GM23338 (cell line): ENCODE data around the gene AGBL2. TPM values are rescaled to one million over a fixed set of nuclear protein-coding genes. Genes with fewer than 3 reads are reported as not detected.

ENCODE experiments used
- ATAC-seq: fragments of 200-7000 bp; cut with Tn5 transposase; 3 replicates; pipeline ENCODE4 v1.9.1; 2020
- DNase-seq: peaks from one replicate; pipeline ENCODE4 v3.0.0-alpha.2; 2015; ENCODE audit warnings: low spot score
- H2AFZ ChIP-seq: fragments of 200-600 bp; sonication (generic); 2 replicates; pipeline ENCODE4 v1.8.0; 2016; ENCODE audit warnings: antibody characterized with exemption, mild to moderate bottlenecking, moderate library complexity
- H3F3A ChIP-seq: fragments of 200-600 bp; sonication (generic); replicated peaks from 2 replicates; pipeline ENCODE4 v1.8.0; 2017; ENCODE audit warnings: antibody characterized with exemption, mixed run types, low read depth
- H3K27ac ChIP-seq: fragments of 200-600 bp; sonication (generic); 2 replicates; pipeline ENCODE4 v1.6.1; 2016; ENCODE audit warnings: low read depth
- H3K27me3 ChIP-seq: fragments of 200-600 bp; sonication (generic); 2 replicates; pipeline ENCODE4 v1.8.0; 2016; ENCODE audit warnings: mild to moderate bottlenecking, mixed run types, moderate library complexity; ENCODE audit not compliant: insufficient read depth
- H3K36me3 ChIP-seq: fragments of 200-600 bp; sonication (generic); 2 replicates; pipeline ENCODE4 v1.8.0; 2016; ENCODE audit warnings: mild to moderate bottlenecking; ENCODE audit not compliant: insufficient read depth
- H3K4me1 ChIP-seq: fragments of 200-600 bp; sonication (generic); 2 replicates; pipeline ENCODE4 v1.8.0; 2016; ENCODE audit warnings: mild to moderate bottlenecking, moderate library complexity; ENCODE audit not compliant: insufficient read depth
- H3K4me2 ChIP-seq: fragments of 200-600 bp; sonication (generic); 2 replicates; pipeline ENCODE4 v1.7.1; 2017; ENCODE audit warnings: mixed run types
- H3K4me3 ChIP-seq: fragments of 200-600 bp; sonication (generic); 2 replicates; pipeline ENCODE4 v1.6.1; 2016; ENCODE audit warnings: mixed run types
- H3K79me2 ChIP-seq: fragments of 200-600 bp; sonication (generic); replicated peaks from 2 replicates; pipeline ENCODE4 v1.8.0; 2017; ENCODE audit warnings: mild to moderate bottlenecking; ENCODE audit not compliant: insufficient read depth
- H3K9me2 ChIP-seq: fragments of 200-600 bp; sonication (generic); 2 replicates; pipeline ENCODE4 v1.8.0; 2017; ENCODE audit not compliant: insufficient read depth
- H4K20me1 ChIP-seq: fragments of 200-600 bp; sonication (generic); replicated peaks from 2 replicates; pipeline ENCODE4 v1.8.0; 2017; ENCODE audit warnings: mild to moderate bottlenecking; ENCODE audit not compliant: insufficient read depth
- H3K27ac Mint-ChIP-seq: 2 replicates; pipeline ENCODE4 v1.8.0; 2020; ENCODE audit warnings: inconsistent platforms, mild to moderate bottlenecking, moderate library complexity, mixed read lengths
- H3K27me3 Mint-ChIP-seq: 3 replicates; pipeline ENCODE4 v1.8.0; 2022; ENCODE audit warnings: low read depth, mild to moderate bottlenecking, moderate library complexity, mixed read lengths, inconsistent platforms; ENCODE audit not compliant: insufficient read depth, poor library complexity
- H3K36me3 Mint-ChIP-seq: 3 replicates; pipeline ENCODE4 v1.8.0; 2021; ENCODE audit warnings: low read depth, mild to moderate bottlenecking, inconsistent platforms, moderate library complexity, mixed read lengths
- H3K4me1 Mint-ChIP-seq: 3 replicates; pipeline ENCODE4 v1.8.0; 2020; ENCODE audit warnings: mild to moderate bottlenecking, inconsistent platforms, mixed read lengths
- H3K4me3 Mint-ChIP-seq: 3 replicates; pipeline ENCODE4 v1.8.0; 2021; ENCODE audit warnings: moderate library complexity, mild to moderate bottlenecking, inconsistent platforms, mixed read lengths
- H3K9me3 Mint-ChIP-seq: 3 replicates; pipeline ENCODE4 v1.8.0; 2020; ENCODE audit warnings: moderate library complexity, mild to moderate bottlenecking, inconsistent platforms, mixed read lengths
- EZH2 ChIP-seq: fragments of 200-600 bp; sonication (generic); IDR thresholded peaks from one replicate; pipeline ENCODE4 v1.8.0; 2017; ENCODE audit warnings: antibody characterized with exemption, mild to moderate bottlenecking, low read depth; ENCODE audit not compliant: unreplicated experiment
- EZH2phosphoT487 ChIP-seq: fragments of 200-600 bp; sonication (generic); IDR thresholded peaks from one replicate; pipeline ENCODE4 v1.8.1; 2018; ENCODE audit warnings: antibody characterized with exemption; ENCODE audit not compliant: unreplicated experiment
- NANOG ChIP-seq: IDR thresholded peaks from 2 replicates; pipeline ENCODE4 v1.6.1; 2016; ENCODE audit warnings: antibody characterized with exemption, borderline replicate concordance
- POLR2AphosphoS5 ChIP-seq: IDR thresholded peaks from 2 replicates; pipeline ENCODE4 v1.6.1; 2016; ENCODE audit warnings: antibody characterized with exemption, low read depth
- STAT1 ChIP-seq: IDR thresholded peaks from one replicate; pipeline ENCODE4 v1.6.1; 2016; ENCODE audit warnings: antibody characterized with exemption; ENCODE audit not compliant: unreplicated experiment
- ZNF114 ChIP-seq: fragments of 250-450 bp; sonication (Bioruptor Pico); IDR thresholded peaks from 2 replicates; pipeline ENCODE4 v1.5.0; 2020; ENCODE audit warnings: mild to moderate bottlenecking, moderate library complexity
- ZNF331 ChIP-seq: fragments of 250-450 bp; sonication (Bioruptor Pico); IDR thresholded peaks from 2 replicates; pipeline ENCODE4 v1.5.0; 2020; ENCODE audit warnings: low read depth, mild to moderate bottlenecking, moderate library complexity
- polyA plus RNA-seq: library from polyadenylated mRNA; unstranded; fragments of >200 nt; fragmentation: Nextera tagmentation; extraction: Ambion mirVana; gene quantifications from 2 replicates; pipeline ENCODE4 v1.2.1, GENCODE V29; 2016
- total RNA-seq: library from RNA; depleted of rRNA; stranded (reverse); fragments of >200 nt; shearing (Covaris generic); gene quantifications from 2 replicates; pipeline ENCODE4 v1.2.3, GENCODE V29; 2014
- TF ChIP-seq, protein P1 (sequence below): IDR thresholded peaks from one replicate; pipeline ENCODE4 v1.6.1; 2018; ENCODE audit warnings: antibody characterized with exemption; ENCODE audit not compliant: unreplicated experiment
- TF ChIP-seq, protein P2 (sequence below): IDR thresholded peaks from 2 replicates; pipeline ENCODE4 v1.6.1; 2016; ENCODE audit warnings: antibody characterized with exemption
- TF ChIP-seq, protein P3 (sequence below), 2 experiments: fragments of 200-600 bp in 1 of 2; sonication (generic) in 1 of 2; conservative IDR thresholded peaks; 2 replicates each; pipeline versions ENCODE4 v1.5.1 to v1.6.1; 2016 to 2017; ENCODE audit warnings: antibody characterized with exemption in 2 of 2, low read depth in 2 of 2, mild to moderate bottlenecking in 2 of 2, moderate library complexity in 1 of 2
- TF ChIP-seq, protein P4 (sequence below): fragments of 250-450 bp; sonication (Bioruptor Pico); IDR thresholded peaks from 2 replicates; pipeline ENCODE4 v1.5.0; 2020; ENCODE audit warnings: mild to moderate bottlenecking, moderate library complexity

AGBL2 gene
- total and polyA plus RNA-seq, 2 experiments from 2014 or later: 5.1 to 5.6 TPM

DNA sequence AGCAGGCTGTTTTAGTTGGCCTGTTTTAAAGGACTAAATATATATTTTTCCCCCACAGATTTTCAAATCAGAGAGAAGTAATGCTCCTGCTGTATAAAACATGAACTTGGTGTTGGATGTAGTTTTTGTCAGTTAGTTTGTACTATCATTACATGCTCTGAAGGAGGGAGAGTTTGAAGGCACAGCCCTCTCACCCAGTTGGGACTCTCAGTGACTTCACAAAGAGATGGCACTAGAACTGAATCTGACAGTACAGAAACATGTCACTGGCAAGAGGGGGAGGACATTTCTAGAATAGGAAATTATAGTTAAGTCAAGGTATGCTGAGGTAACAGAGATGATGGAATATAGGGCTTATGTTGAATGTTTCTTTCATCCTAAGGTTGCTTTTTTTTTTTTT, 99.9 kb downstream of the AGBL2 start (continued):
- TF ChIP-seq, protein P1, sequence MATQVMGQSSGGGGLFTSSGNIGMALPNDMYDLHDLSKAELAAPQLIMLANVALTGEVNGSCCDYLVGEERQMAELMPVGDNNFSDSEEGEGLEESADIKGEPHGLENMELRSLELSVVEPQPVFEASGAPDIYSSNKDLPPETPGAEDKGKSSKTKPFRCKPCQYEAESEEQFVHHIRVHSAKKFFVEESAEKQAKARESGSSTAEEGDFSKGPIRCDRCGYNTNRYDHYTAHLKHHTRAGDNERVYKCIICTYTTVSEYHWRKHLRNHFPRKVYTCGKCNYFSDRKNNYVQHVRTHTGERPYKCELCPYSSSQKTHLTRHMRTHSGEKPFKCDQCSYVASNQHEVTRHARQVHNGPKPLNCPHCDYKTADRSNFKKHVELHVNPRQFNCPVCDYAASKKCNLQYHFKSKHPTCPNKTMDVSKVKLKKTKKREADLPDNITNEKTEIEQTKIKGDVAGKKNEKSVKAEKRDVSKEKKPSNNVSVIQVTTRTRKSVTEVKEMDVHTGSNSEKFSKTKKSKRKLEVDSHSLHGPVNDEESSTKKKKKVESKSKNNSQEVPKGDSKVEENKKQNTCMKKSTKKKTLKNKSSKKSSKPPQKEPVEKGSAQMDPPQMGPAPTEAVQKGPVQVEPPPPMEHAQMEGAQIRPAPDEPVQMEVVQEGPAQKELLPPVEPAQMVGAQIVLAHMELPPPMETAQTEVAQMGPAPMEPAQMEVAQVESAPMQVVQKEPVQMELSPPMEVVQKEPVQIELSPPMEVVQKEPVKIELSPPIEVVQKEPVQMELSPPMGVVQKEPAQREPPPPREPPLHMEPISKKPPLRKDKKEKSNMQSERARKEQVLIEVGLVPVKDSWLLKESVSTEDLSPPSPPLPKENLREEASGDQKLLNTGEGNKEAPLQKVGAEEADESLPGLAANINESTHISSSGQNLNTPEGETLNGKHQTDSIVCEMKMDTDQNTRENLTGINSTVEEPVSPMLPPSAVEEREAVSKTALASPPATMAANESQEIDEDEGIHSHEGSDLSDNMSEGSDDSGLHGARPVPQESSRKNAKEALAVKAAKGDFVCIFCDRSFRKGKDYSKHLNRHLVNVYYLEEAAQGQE: no peak
- no peak for TF ChIP-seq NANOG
- TF ChIP-seq, protein P2, sequence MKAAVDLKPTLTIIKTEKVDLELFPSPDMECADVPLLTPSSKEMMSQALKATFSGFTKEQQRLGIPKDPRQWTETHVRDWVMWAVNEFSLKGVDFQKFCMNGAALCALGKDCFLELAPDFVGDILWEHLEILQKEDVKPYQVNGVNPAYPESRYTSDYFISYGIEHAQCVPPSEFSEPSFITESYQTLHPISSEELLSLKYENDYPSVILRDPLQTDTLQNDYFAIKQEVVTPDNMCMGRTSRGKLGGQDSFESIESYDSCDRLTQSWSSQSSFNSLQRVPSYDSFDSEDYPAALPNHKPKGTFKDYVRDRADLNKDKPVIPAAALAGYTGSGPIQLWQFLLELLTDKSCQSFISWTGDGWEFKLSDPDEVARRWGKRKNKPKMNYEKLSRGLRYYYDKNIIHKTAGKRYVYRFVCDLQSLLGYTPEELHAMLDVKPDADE: no peak
- TF ChIP-seq, protein P3, sequence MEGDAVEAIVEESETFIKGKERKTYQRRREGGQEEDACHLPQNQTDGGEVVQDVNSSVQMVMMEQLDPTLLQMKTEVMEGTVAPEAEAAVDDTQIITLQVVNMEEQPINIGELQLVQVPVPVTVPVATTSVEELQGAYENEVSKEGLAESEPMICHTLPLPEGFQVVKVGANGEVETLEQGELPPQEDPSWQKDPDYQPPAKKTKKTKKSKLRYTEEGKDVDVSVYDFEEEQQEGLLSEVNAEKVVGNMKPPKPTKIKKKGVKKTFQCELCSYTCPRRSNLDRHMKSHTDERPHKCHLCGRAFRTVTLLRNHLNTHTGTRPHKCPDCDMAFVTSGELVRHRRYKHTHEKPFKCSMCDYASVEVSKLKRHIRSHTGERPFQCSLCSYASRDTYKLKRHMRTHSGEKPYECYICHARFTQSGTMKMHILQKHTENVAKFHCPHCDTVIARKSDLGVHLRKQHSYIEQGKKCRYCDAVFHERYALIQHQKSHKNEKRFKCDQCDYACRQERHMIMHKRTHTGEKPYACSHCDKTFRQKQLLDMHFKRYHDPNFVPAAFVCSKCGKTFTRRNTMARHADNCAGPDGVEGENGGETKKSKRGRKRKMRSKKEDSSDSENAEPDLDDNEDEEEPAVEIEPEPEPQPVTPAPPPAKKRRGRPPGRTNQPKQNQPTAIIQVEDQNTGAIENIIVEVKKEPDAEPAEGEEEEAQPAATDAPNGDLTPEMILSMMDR (conservative IDR thresholded peaks at IDR 0.05; ENCODE audit: low read depth in 2 of 2): no peak
- no peak for TF ChIP-seq ZNF331 (CRISPR knock-in tag)
- no peak for TF ChIP-seq POLR2AphosphoS5
- no peak for TF ChIP-seq EZH2

DNA sequence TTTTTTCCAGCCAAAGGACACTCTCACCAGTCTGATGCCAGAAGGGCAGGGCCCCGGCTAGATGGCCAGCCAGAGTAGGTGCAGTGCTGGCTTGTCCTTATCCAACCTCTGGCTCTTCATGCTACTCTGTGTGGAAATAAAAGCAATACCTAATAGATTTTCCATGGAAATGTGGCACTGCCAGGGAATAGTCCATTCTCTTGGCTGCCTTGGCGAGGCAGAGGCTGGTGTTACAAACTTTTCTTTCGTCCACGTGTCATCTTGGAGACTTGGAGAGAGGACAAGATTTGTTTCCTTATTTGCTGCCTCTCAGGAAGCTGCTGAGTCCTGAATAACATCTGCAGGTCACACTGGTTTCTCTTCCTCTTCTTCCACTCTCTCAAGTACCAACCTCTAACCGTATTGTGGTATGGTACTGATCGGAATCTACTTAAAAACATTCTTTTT, 103.8 kb downstream of the AGBL2 start:
- no peak overlapping the region for H2AFZ ChIP-seq
- Mint-ChIP-seq H3K27me3 (peaks cover 5% of the 10 kb centered on the region), H3K36me3 (no peaks in the 10 kb centered on the region), H3K9me3 (no peaks in the 10 kb centered on the region), H3K27ac (no peak overlapping the region), H3K4me3 (no peak overlapping the region), H3K4me1 (peaks cover 2% of the 10 kb centered on the region; the same call in 2 of the 3 replicates)
- no peaks in the 10 kb centered on the region for H3K36me3 ChIP-seq
- no peak overlapping the region for H3K4me2 ChIP-seq
- H3K27me3 ChIP-seq: no peaks in the 10 kb centered on the region
- peaks cover 4% of the 10 kb centered on the region; the same call in 1 of the 2 replicates for H4K20me1 ChIP-seq
- DNase-seq (no peak), ATAC-seq (no peak)
- H3K27ac ChIP-seq: no peak overlapping the region
- H3F3A ChIP-seq: no peaks in the 10 kb centered on the region
- no peaks in the 10 kb centered on the region for H3K79me2 ChIP-seq
- no peak overlapping the region for H3K4me3 ChIP-seq
- no peaks in the 10 kb centered on the region for H3K9me2 ChIP-seq
- H3K4me1 ChIP-seq: no peaks in the 10 kb centered on the region
- TF ChIP-seq EZH2 (no peak), ZNF114 (CRISPR knock-in tag) (no peak), POLR2AphosphoS5 (no peak), NANOG (no peak), STAT1 (no peak), ZNF331 (CRISPR knock-in tag) (no peak), EZH2phosphoT487 (no peak)
- TF ChIP-seq, protein P4, sequence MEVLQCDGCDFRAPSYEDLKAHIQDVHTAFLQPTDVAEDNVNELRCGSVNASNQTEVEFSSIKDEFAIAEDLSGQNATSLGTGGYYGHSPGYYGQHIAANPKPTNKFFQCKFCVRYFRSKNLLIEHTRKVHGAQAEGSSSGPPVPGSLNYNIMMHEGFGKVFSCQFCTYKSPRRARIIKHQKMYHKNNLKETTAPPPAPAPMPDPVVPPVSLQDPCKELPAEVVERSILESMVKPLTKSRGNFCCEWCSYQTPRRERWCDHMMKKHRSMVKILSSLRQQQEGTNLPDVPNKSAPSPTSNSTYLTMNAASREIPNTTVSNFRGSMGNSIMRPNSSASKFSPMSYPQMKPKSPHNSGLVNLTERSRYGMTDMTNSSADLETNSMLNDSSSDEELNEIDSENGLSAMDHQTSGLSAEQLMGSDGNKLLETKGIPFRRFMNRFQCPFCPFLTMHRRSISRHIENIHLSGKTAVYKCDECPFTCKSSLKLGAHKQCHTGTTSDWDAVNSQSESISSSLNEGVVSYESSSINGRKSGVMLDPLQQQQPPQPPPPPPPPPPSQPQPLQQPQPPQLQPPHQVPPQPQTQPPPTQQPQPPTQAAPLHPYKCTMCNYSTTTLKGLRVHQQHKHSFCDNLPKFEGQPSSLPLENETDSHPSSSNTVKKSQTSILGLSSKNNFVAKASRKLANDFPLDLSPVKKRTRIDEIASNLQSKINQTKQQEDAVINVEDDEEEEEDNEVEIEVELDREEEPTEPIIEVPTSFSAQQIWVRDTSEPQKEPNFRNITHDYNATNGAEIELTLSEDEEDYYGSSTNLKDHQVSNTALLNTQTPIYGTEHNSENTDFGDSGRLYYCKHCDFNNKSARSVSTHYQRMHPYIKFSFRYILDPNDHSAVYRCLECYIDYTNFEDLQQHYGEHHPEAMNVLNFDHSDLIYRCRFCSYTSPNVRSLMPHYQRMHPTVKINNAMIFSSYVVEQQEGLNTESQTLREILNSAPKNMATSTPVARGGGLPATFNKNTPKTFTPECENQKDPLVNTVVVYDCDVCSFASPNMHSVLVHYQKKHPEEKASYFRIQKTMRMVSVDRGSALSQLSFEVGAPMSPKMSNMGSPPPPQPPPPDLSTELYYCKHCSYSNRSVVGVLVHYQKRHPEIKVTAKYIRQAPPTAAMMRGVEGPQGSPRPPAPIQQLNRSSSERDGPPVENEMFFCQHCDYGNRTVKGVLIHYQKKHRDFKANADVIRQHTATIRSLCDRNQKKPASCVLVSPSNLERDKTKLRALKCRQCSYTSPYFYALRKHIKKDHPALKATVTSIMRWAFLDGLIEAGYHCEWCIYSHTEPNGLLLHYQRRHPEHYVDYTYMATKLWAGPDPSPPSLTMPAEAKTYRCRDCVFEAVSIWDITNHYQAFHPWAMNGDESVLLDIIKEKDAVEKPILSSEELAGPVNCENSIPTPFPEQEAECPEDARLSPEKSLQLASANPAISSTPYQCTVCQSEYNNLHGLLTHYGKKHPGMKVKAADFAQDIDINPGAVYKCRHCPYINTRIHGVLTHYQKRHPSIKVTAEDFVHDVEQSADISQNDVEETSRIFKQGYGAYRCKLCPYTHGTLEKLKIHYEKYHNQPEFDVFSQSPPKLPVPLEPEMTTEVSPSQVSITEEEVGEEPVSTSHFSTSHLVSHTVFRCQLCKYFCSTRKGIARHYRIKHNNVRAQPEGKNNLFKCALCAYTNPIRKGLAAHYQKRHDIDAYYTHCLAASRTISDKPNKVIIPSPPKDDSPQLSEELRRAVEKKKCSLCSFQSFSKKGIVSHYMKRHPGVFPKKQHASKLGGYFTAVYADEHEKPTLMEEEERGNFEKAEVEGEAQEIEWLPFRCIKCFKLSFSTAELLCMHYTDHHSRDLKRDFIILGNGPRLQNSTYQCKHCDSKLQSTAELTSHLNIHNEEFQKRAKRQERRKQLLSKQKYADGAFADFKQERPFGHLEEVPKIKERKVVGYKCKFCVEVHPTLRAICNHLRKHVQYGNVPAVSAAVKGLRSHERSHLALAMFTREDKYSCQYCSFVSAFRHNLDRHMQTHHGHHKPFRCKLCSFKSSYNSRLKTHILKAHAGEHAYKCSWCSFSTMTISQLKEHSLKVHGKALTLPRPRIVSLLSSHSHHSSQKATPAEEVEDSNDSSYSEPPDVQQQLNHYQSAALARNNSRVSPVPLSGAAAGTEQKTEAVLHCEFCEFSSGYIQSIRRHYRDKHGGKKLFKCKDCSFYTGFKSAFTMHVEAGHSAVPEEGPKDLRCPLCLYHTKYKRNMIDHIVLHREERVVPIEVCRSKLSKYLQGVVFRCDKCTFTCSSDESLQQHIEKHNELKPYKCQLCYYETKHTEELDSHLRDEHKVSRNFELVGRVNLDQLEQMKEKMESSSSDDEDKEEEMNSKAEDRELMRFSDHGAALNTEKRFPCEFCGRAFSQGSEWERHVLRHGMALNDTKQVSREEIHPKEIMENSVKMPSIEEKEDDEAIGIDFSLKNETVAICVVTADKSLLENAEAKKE (CRISPR knock-in tag): no peak
